HepG2 (cell line): ENCODE measurements around the gene KHK. TPM values are rescaled to one million over a fixed set of nuclear protein-coding genes. Genes with fewer than 3 reads are reported as not detected.

Experiments used
- CEBPB ChIP-seq: IDR thresholded peaks from 2 replicates; pipeline ENCODE4 v1.6.1; 2011; ENCODE audit warnings: low read depth, low read length, improper control_type of control experiment, borderline replicate concordance
- FIP1L1 ChIP-seq: fragments of 200-400 bp; formaldehyde crosslinking; IDR thresholded peaks from 2 replicates; pipeline ENCODE4 v1.6.1; 2018; ENCODE audit warnings: low read depth, mild to moderate bottlenecking, low read length, moderate library complexity, borderline replicate concordance; ENCODE audit not compliant: insufficient read depth
- HDAC6 ChIP-seq: fragments of 200-600 bp; sonication (generic); IDR thresholded peaks from 2 replicates; pipeline ENCODE4 v1.7.0; 2017; ENCODE audit warnings: mild to moderate bottlenecking, antibody characterized with exemption, low read length, low read depth
- POLR2AphosphoS2 ChIP-seq: IDR thresholded peaks from 2 replicates; pipeline ENCODE4 v1.6.1; 2011; ENCODE audit warnings: low read depth, low read length, improper control_type of control experiment
- REL ChIP-seq: sonication (generic); formaldehyde crosslinking; conservative IDR thresholded peaks from 2 replicates; pipeline ENCODE4 v1.8.0; 2022; ENCODE audit warnings: mild to moderate bottlenecking, missing genetic modification reagents, moderate library complexity
- SMAD3 ChIP-seq: sonication (generic); formaldehyde crosslinking; IDR thresholded peaks from 2 replicates; pipeline ENCODE4 v1.4.0; 2020; ENCODE audit warnings: missing genetic modification reagents
- TBP ChIP-seq: sonication (generic); formaldehyde crosslinking; IDR thresholded peaks from 2 replicates; pipeline ENCODE4 v1.5.0; 2020; ENCODE audit warnings: missing genetic modification reagents
- ZC3H4 ChIP-seq: sonication (generic); formaldehyde crosslinking; IDR thresholded peaks from 2 replicates; pipeline ENCODE4 v1.4.0; 2020; ENCODE audit warnings: missing genetic modification reagents, borderline replicate concordance
- ZFP1 ChIP-seq: IDR thresholded peaks from 2 replicates; pipeline ENCODE4 v1.6.1; 2016
- ZFP62 ChIP-seq: sonication (generic); formaldehyde crosslinking; IDR thresholded peaks from 2 replicates; pipeline ENCODE4 v1.4.0; 2020; ENCODE audit warnings: missing genetic modification reagents
- ZNF232 ChIP-seq: sonication (generic); formaldehyde crosslinking; IDR thresholded peaks from 2 replicates; pipeline ENCODE4 v1.4.0; 2020; ENCODE audit warnings: missing genetic modification reagents, borderline replicate concordance
- ZNF598 ChIP-seq: sonication (generic); formaldehyde crosslinking; IDR thresholded peaks from 2 replicates; pipeline ENCODE4 v1.5.1; 2020; ENCODE audit warnings: mild to moderate bottlenecking, missing genetic modification reagents, borderline replicate concordance
- ZNF713 ChIP-seq: sonication (generic); formaldehyde crosslinking; IDR thresholded peaks from 2 replicates; pipeline ENCODE4 v1.4.0; 2020; ENCODE audit warnings: mild to moderate bottlenecking, missing genetic modification reagents
- ZNF747 ChIP-seq: sonication (generic); formaldehyde crosslinking; IDR thresholded peaks from 2 replicates; pipeline ENCODE4 v1.8.1; 2023; ENCODE audit warnings: missing genetic modification reagents, mild to moderate bottlenecking, borderline replicate concordance
- ZSCAN21 ChIP-seq: sonication (generic); formaldehyde crosslinking; IDR thresholded peaks from 2 replicates; pipeline ENCODE4 v1.8.0; 2022; ENCODE audit warnings: mild to moderate bottlenecking, missing genetic modification reagents, moderate library complexity, borderline replicate concordance
- polyA plus RNA-seq, 8 experiments: library from polyadenylated mRNA; depleted of rRNA in 3 of 8; stranded (reverse) in 7 of 8; unstranded in 1 of 8; fragments of >200 nt; fragmentation: Illumina TruSeq in 4 of 8; extraction: Trizol in 4 of 8; gene quantifications; 2 replicates each; pipeline versions ENCODE4 v1.2.1 to v1.2.3, GENCODE V29; 2011 to 2016; ENCODE audit warnings: low read depth in 4 of 8, missing spikeins in 1 of 8, mixed read lengths in 1 of 8; ENCODE audit not compliant: insufficient read depth in 1 of 8
- total RNA-seq, 5 experiments: library from RNA; depleted of rRNA; stranded (reverse); fragments of >200 nt; fragmentation: Illumina TruSeq; extraction: Trizol; gene quantifications; 2 replicates each; pipeline ENCODE4 v1.2.3, GENCODE V29; 2016; ENCODE audit warnings: low read depth in 1 of 5
- TF ChIP-seq, protein P1 (sequence below): sonication (generic); formaldehyde crosslinking; IDR thresholded peaks from 2 replicates; pipeline ENCODE4 v1.8.1; 2022; ENCODE audit warnings: low read depth, mild to moderate bottlenecking, missing genetic modification reagents
- TF ChIP-seq, protein P2 (sequence below), 2 experiments: IDR thresholded peaks; 2 replicates each; pipeline ENCODE4 v1.6.1; 2011 to 2012; ENCODE audit warnings: low read length in 2 of 2, borderline replicate concordance in 1 of 2, low read depth in 1 of 2, mild to moderate bottlenecking in 1 of 2, moderate library complexity in 1 of 2
- TF ChIP-seq, protein P3 (sequence below): sonication (generic); formaldehyde crosslinking; IDR thresholded peaks from 2 replicates; pipeline ENCODE4 v1.4.0; 2020; ENCODE audit warnings: mild to moderate bottlenecking, missing genetic modification reagents
- TF ChIP-seq, protein P4 (sequence below): sonication (generic); formaldehyde crosslinking; IDR thresholded peaks from 2 replicates; pipeline ENCODE4 v1.5.0; 2020; ENCODE audit warnings: missing genetic modification reagents

KHK gene
- total and polyA plus RNA-seq, 2 of the 13 experiments (the other 11 are each of a cell fraction or from before 2014, with no cell fraction given) = 40.9 to 99.2 TPM

DNA sequence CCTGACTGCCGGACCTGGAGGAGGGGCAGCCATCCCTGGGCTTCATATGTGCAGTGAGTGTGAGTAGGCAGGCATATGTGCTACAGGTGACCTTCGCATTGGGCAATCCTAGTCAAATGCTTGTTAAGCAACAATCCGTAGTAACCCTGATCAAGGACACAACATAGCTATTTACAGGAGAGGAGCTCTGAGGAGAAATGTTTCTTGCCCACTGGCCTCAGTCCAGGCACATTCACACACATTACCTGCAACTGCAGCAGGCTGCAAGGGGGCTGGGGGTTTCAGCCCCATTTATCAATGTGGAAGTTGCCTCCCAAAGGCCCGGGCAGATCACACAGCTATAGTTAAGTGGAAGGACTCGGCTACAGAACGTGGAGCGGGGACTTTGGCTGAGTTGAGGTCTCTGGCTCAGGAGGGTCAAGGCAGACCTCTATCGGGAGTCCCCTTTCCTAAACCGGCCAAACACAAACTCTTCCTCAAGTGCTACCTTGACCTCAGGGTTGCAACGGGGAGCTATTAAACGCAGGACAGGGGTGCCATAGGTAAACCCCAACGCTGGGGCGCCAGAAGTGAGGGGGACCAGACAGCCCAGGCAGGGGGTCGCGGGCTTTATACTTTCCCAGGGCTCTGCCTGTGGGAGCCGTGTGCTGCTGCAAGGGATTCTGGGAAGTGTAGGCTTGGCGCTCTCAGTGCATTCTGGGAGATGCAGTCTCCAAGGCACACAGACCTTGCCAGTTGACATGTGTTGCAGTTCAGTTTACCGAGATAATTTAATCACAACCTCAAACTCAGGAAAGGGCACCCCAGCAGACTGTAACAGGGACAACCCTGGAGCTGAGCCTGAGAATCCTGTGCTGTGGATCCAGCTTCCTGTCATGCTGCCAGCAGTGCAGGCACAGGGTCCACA lies 9.4 kb downstream of the KHK start (continued):
- TF ChIP-seq FIP1L1 (no peak), ZC3H4 (CRISPR knock-in tag) (peak; percentile 73), SMAD3 (CRISPR knock-in tag) (peak; percentile 75), ZNF598 (CRISPR knock-in tag) (0 out of 2 replicates have a peak, but pooled peaks have one; percentile 57), ZFP1 (peak; percentile 92; the same call in 1 of the 2 replicates), ZNF713 (CRISPR knock-in tag) (0 out of 2 replicates have a peak, but pooled peaks have one; percentile 43), ZNF232 (CRISPR knock-in tag) (peak; percentile 89; the same call in 1 of the 2 replicates), ZNF747 (CRISPR knock-in tag) (peak; percentile 92), REL (CRISPR knock-in tag) (no peak), ZSCAN21 (peak; percentile 93; the same call in 1 of the 2 replicates), TBP (CRISPR knock-in tag) (peak; percentile 73; the same call in 1 of the 2 replicates), ZFP62 (no peak), CEBPB (peak; percentile 100), HDAC6 (no peak), POLR2AphosphoS2 (no peak)
- TF ChIP-seq, protein P1, sequence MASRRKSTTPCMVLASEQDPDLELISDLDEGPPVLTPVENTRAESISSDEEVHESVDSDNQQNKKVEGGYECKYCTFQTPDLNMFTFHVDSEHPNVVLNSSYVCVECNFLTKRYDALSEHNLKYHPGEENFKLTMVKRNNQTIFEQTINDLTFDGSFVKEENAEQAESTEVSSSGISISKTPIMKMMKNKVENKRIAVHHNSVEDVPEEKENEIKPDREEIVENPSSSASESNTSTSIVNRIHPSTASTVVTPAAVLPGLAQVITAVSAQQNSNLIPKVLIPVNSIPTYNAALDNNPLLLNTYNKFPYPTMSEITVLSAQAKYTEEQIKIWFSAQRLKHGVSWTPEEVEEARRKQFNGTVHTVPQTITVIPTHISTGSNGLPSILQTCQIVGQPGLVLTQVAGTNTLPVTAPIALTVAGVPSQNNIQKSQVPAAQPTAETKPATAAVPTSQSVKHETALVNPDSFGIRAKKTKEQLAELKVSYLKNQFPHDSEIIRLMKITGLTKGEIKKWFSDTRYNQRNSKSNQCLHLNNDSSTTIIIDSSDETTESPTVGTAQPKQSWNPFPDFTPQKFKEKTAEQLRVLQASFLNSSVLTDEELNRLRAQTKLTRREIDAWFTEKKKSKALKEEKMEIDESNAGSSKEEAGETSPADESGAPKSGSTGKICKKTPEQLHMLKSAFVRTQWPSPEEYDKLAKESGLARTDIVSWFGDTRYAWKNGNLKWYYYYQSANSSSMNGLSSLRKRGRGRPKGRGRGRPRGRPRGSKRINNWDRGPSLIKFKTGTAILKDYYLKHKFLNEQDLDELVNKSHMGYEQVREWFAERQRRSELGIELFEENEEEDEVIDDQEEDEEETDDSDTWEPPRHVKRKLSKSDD = peak; percentile 92; the same call in 1 of the 2 replicates
- TF ChIP-seq, protein P2, sequence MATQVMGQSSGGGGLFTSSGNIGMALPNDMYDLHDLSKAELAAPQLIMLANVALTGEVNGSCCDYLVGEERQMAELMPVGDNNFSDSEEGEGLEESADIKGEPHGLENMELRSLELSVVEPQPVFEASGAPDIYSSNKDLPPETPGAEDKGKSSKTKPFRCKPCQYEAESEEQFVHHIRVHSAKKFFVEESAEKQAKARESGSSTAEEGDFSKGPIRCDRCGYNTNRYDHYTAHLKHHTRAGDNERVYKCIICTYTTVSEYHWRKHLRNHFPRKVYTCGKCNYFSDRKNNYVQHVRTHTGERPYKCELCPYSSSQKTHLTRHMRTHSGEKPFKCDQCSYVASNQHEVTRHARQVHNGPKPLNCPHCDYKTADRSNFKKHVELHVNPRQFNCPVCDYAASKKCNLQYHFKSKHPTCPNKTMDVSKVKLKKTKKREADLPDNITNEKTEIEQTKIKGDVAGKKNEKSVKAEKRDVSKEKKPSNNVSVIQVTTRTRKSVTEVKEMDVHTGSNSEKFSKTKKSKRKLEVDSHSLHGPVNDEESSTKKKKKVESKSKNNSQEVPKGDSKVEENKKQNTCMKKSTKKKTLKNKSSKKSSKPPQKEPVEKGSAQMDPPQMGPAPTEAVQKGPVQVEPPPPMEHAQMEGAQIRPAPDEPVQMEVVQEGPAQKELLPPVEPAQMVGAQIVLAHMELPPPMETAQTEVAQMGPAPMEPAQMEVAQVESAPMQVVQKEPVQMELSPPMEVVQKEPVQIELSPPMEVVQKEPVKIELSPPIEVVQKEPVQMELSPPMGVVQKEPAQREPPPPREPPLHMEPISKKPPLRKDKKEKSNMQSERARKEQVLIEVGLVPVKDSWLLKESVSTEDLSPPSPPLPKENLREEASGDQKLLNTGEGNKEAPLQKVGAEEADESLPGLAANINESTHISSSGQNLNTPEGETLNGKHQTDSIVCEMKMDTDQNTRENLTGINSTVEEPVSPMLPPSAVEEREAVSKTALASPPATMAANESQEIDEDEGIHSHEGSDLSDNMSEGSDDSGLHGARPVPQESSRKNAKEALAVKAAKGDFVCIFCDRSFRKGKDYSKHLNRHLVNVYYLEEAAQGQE (IDR thresholded peaks at IDR 0.05; ENCODE audit: borderline replicate concordance in 1 of 2, low read depth in 1 of 2, low read length in 2 of 2) = no peak
- TF ChIP-seq, protein P3, sequence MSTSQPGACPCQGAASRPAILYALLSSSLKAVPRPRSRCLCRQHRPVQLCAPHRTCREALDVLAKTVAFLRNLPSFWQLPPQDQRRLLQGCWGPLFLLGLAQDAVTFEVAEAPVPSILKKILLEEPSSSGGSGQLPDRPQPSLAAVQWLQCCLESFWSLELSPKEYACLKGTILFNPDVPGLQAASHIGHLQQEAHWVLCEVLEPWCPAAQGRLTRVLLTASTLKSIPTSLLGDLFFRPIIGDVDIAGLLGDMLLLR (CRISPR knock-in tag) = peak; percentile 56; the same call in 1 of the 2 replicates
- TF ChIP-seq, protein P4, sequence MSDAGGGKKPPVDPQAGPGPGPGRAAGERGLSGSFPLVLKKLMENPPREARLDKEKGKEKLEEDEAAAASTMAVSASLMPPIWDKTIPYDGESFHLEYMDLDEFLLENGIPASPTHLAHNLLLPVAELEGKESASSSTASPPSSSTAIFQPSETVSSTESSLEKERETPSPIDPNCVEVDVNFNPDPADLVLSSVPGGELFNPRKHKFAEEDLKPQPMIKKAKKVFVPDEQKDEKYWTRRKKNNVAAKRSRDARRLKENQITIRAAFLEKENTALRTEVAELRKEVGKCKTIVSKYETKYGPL (CRISPR knock-in tag) = peak; percentile 84
